GM23248 (cell line): ENCODE measurements around the gene ACD. TPM values are rescaled to one million over a fixed set of nuclear protein-coding genes. Genes with fewer than 3 reads are reported as not detected.
A peak's percentile ranks its signal among the peaks of the same experiment; 100 is the strongest.

ENCODE experiments used
- DNase-seq: peaks from one replicate; pipeline ENCODE4 v3.0.0-alpha.2; 2015
- H2AFZ ChIP-seq: fragments of 200-600 bp; sonication (generic); 2 replicates; pipeline ENCODE4 v1.6.1; 2016; ENCODE audit warnings: antibody characterized with exemption
- H3F3A ChIP-seq: fragments of 200-600 bp; sonication (generic); 2 replicates; pipeline ENCODE4 v1.6.1; 2016; ENCODE audit warnings: mild to moderate bottlenecking, antibody characterized with exemption, mixed run types; ENCODE audit not compliant: insufficient read depth
- H3K27ac ChIP-seq: fragments of 200-600 bp; sonication (generic); 2 replicates; pipeline ENCODE4 v1.5.1; 2016; ENCODE audit warnings: mild to moderate bottlenecking
- H3K27me3 ChIP-seq: fragments of 200-600 bp; sonication (generic); replicated peaks from 2 replicates; pipeline ENCODE4 v1.6.1; 2016; ENCODE audit warnings: mild to moderate bottlenecking; ENCODE audit not compliant: insufficient read depth
- H3K36me3 ChIP-seq: fragments of 200-600 bp; sonication (generic); 2 replicates; pipeline ENCODE4 v1.6.1; 2016; ENCODE audit warnings: low read depth, mild to moderate bottlenecking
- H3K4me1 ChIP-seq: fragments of 200-600 bp; sonication (generic); 2 replicates; pipeline ENCODE4 v1.6.1; 2016; ENCODE audit warnings: mild to moderate bottlenecking; ENCODE audit not compliant: insufficient read depth
- H3K4me2 ChIP-seq: fragments of 200-600 bp; sonication (generic); one replicate; pipeline ENCODE4 v1.6.1; 2016; ENCODE audit warnings: mild to moderate bottlenecking; ENCODE audit not compliant: unreplicated experiment
- H3K4me3 ChIP-seq: fragments of 200-600 bp; sonication (generic); 2 replicates; pipeline ENCODE4 v1.5.1; 2016; ENCODE audit warnings: mild to moderate bottlenecking
- H3K79me2 ChIP-seq: fragments of 200-600 bp; sonication (generic); 2 replicates; pipeline ENCODE4 v1.6.1; 2016; ENCODE audit warnings: mild to moderate bottlenecking; ENCODE audit not compliant: insufficient read depth
- H3K9ac ChIP-seq: fragments of 200-600 bp; sonication (generic); 2 replicates; pipeline ENCODE4 v1.6.1; 2016; ENCODE audit warnings: mild to moderate bottlenecking
- H3K9me2 ChIP-seq: fragments of 200-600 bp; sonication (generic); 2 replicates; pipeline ENCODE4 v1.6.1; 2016; ENCODE audit warnings: mixed run types, mild to moderate bottlenecking, moderate library complexity; ENCODE audit not compliant: insufficient read depth
- H3K9me3 ChIP-seq: fragments of 200-600 bp; sonication (generic); one replicate; pipeline ENCODE4 v1.6.1; 2017; ENCODE audit warnings: low read depth
- H4K20me1 ChIP-seq: fragments of 200-600 bp; sonication (generic); 2 replicates; pipeline ENCODE4 v1.6.0; 2016; ENCODE audit not compliant: insufficient read depth
- EZH2 ChIP-seq: fragments of 200-600 bp; sonication (generic); IDR thresholded peaks from 2 replicates; pipeline ENCODE4 v1.6.1; 2018; ENCODE audit warnings: antibody characterized with exemption, mild to moderate bottlenecking; ENCODE audit not compliant: insufficient read depth, poor library complexity, severe bottlenecking
- EZH2phosphoT487 ChIP-seq: fragments of 200-600 bp; sonication (generic); IDR thresholded peaks from 2 replicates; pipeline ENCODE4 v1.6.1; 2018; ENCODE audit warnings: antibody characterized with exemption, moderate library complexity, mild to moderate bottlenecking, low read depth; ENCODE audit not compliant: insufficient read depth
- WGBS, 2 experiments: methylation state at CpG; one replicate each; pipeline ENCODE4 v1.1.6; 2015 to 2017; ENCODE audit warnings: low lambda C conversion rate in 2 of 2, low coverage in 1 of 2; ENCODE audit errors: missing lambda C conversion rate in 2 of 2; 5-methylcytosine and 5-hydroxymethylcytosine counted together
- in situ Hi-C: fragments of 300-500 bp; cut with MboI; formaldehyde crosslinking; loops from 2 replicates; pipeline ENCODE4 v1.15.0; 2020
- polyA plus RNA-seq: library from polyadenylated mRNA; unstranded; fragments of >200 nt; fragmentation: Nextera tagmentation; extraction: Ambion mirVana; gene quantifications from 2 replicates; pipeline ENCODE4 v1.2.1, GENCODE V29; 2016
- total RNA-seq: library from RNA; depleted of rRNA; stranded (reverse); fragments of >200 nt; shearing (Covaris generic); gene quantifications from 2 replicates; pipeline ENCODE4 v1.2.3, GENCODE V29; 2014

The ACD gene
- total and polyA plus RNA-seq, 2 experiments from 2014 or later, result 24.0 to 25.8 TPM

- peaks cover 12% of the 10 kb centered on the region for H3K79me2 ChIP-seq
- peaks cover 22% of the 10 kb centered on the region for H3K27me3 ChIP-seq
- DNase-seq, result no peak
- no peak overlapping the region for H3K9ac ChIP-seq
- H3K4me2 ChIP-seq, result no peak overlapping the region
- no peak overlapping the region for H3K27ac ChIP-seq
- H3K4me1 ChIP-seq, result no peaks in the 10 kb centered on the region
- H3K9me3 ChIP-seq, result no peaks in the 10 kb centered on the region
- no peaks in the 10 kb centered on the region for H3K9me2 ChIP-seq
- no peaks in the 10 kb centered on the region for H4K20me1 ChIP-seq
- WGBS, 2 experiments, result 59 to 60% methylated on average over 30 of the region's 30 CpGs
- H2AFZ ChIP-seq, result no peak overlapping the region
- no peak overlapping the region for H3K4me3 ChIP-seq
- no peaks in the 10 kb centered on the region for H3F3A ChIP-seq
- H3K36me3 ChIP-seq, result no peaks in the 10 kb centered on the region
- in situ Hi-C loops, result no loop called here
- TF ChIP-seq EZH2, result no peak
- TF ChIP-seq EZH2phosphoT487, result no peak
Measured at GRCh38 chr16:67654403-67654911, 5.6 kb downstream of the ACD start.

DNA sequence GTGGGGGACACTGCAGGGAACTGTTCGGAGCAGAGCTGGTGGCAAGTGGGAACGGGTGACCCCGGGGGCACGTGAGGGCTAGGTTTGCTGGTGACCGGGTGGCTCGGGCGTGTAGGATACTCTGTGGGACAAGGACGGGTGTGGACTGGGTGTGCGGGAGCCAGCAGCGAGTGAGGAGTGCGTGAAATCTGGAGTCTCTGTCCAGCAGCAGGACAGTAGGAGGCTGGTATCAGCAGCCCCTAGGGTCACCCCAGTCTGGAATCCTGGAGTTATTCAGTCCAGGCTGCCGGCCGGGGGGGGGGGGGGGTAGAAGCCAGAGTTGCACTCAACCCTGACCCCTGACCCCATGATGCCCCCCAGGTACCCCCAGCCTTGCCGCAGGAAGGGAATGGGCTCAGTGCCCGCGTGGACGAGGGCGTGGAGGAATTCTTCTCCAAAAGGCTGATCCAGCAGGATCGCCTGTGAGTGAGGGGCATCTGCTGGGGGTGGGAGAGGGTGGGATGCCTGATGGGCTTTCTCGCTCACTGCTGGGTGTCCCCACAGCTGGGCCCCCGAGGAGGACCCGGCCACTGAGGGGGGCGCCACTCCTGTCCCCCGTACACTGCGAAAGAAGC is 6.2 kb downstream of the ACD start:
- WGBS, 2 experiments, result 23 to 37% methylated on average over 10 to 25 of the region's 25 CpGs
- Histone ChIP-seq H4K20me1 (no peaks in the 10 kb centered on the region), H3K27me3 (peaks cover 28% of the 10 kb centered on the region), H3K9me3 (no peaks in the 10 kb centered on the region), H3K4me2 (peak overlapping the region; percentile 75), H3K4me3 (peak overlapping the region; percentile 61), H3K79me2 (peaks cover 7% of the 10 kb centered on the region; the same call in 1 of the 2 replicates), H2AFZ (no peak overlapping the region), H3K9ac (peak overlapping the region; percentile 37), H3K9me2 (no peaks in the 10 kb centered on the region), H3K36me3 (no peaks in the 10 kb centered on the region), H3K4me1 (no peaks in the 10 kb centered on the region), H3K27ac (no peak overlapping the region), H3F3A (no peaks in the 10 kb centered on the region)
- no peak for TF ChIP-seq EZH2phosphoT487
- no peak for TF ChIP-seq EZH2
- DNase-seq, result no peak
- in situ Hi-C loops, result no loop called here

DNA sequence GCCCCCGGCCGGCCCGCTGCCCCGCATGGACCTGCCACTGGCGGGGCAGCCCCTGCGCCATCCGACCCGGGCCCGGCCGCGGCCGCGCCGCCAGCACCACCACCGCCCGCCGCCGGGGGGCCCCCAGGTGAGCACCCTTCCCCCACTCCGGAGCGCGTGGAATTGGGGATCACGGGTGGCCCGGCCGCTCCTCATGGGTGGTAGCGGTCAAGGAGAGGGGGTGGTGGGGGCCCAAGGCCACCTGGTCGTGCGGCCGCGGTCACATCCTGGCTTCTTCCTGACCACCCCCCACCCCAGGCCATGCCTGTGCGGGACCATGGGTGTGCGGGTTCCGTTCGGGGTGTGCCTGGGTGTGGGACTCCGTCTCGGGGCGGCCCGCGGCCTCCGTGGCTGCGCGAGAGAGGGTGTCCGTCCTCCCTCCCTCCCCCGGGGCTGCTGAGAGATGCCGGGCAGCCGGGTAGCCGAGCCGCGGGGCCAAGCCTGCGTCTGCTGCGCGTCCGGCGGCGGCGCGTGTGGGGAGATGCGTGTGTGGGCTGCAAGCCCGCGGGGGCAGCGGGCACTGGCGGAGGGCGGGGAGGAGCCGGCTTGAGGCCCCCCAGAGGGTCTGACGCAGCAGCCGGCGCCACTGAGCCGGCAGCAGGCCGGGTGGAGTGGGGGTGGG is 6.8 kb downstream of the ACD start:
- H3K9me3 ChIP-seq, result no peaks in the 10 kb centered on the region
- peak; percentile 66 for DNase-seq
- WGBS, 2 experiments, result 0 to 3% methylated on average over 18 to 50 of the region's 68 CpGs
- no peak overlapping the region for H3K27ac ChIP-seq
- H3K36me3 ChIP-seq, result no peaks in the 10 kb centered on the region
- 0 out of 2 replicates have a peak, but pooled peaks cover under 1% of the 10 kb centered on the region for H3K79me2 ChIP-seq
- H2AFZ ChIP-seq, result peak overlapping the region; percentile 29
- H4K20me1 ChIP-seq, result no peaks in the 10 kb centered on the region
- H3K4me3 ChIP-seq, result peak overlapping the region; percentile 61
- H3K4me1 ChIP-seq, result no peaks in the 10 kb centered on the region
- H3K27me3 ChIP-seq, result peaks cover 34% of the 10 kb centered on the region
- TF ChIP-seq EZH2phosphoT487 (no peak), EZH2 (no peak)
- H3K9me2 ChIP-seq, result no peaks in the 10 kb centered on the region
- H3K9ac ChIP-seq, result peak overlapping the region; percentile 37
- in situ Hi-C loops, result no loop called here
- no peaks in the 10 kb centered on the region for H3F3A ChIP-seq
- peak overlapping the region; percentile 75 for H3K4me2 ChIP-seq

GRCh38 chr16:67652578-67653127 is 7.4 kb downstream of the ACD start:
- no peak overlapping the region for H3K9ac ChIP-seq
- no peak overlapping the region for H3K4me2 ChIP-seq
- no peaks in the 10 kb centered on the region for H4K20me1 ChIP-seq
- peaks cover 38% of the 10 kb centered on the region for H3K27me3 ChIP-seq
- no peaks in the 10 kb centered on the region for H3K36me3 ChIP-seq
- no peaks in the 10 kb centered on the region for H3K9me2 ChIP-seq
- H3K4me1 ChIP-seq, result no peaks in the 10 kb centered on the region
- no peak for TF ChIP-seq EZH2phosphoT487
- no peak for TF ChIP-seq EZH2
- H3K9me3 ChIP-seq, result no peaks in the 10 kb centered on the region
- 2 to 5% methylated on average over 13 to 24 of the region's 59 CpGs for WGBS, 2 experiments
- in situ Hi-C loops, result no loop called here
- H3F3A ChIP-seq, result no peaks in the 10 kb centered on the region
- H3K4me3 ChIP-seq, result peak overlapping the region; percentile 61
- no peak overlapping the region for H2AFZ ChIP-seq
- peak; percentile 64 for DNase-seq
- no peak overlapping the region for H3K27ac ChIP-seq
- no peaks in the 10 kb centered on the region for H3K79me2 ChIP-seq
